Activated CD4-positive, alpha-beta memory T cell treated with anti-CD3 and anti-CD28 coated beads for 36 hours (primary cell): ENCODE measurements around the gene NRCAM. TPM values are rescaled to one million over a fixed set of nuclear protein-coding genes. Genes with fewer than 3 reads are reported as not detected.

Experiments
- CTCF ChIA-PET: fragments of 350-600 bp; sonication (Branson Sonifier 250); formaldehyde crosslinking; loops from one replicate; lab custom pipeline; 2021; ENCODE audit warnings: antibody characterized with exemption, inconsistent platforms; lab: Charles Lee
- POLR2A ChIA-PET: fragments of 350-600 bp; sonication (Branson Sonifier 250); formaldehyde crosslinking; loops from one replicate; lab custom pipeline; 2021; ENCODE audit warnings: antibody characterized with exemption; lab: Charles Lee
- DNase-seq: peaks from one replicate; pipeline ENCODE4 v3.0.0-alpha.2; 2020
- H3K27ac Mint-ChIP-seq: one replicate; pipeline ENCODE4 v1.8.0; 2021; ENCODE audit warnings: mixed read lengths
- H3K27me3 Mint-ChIP-seq: one replicate; pipeline ENCODE4 v1.8.0; 2021; ENCODE audit warnings: mixed read lengths
- H3K36me3 Mint-ChIP-seq: one replicate; pipeline ENCODE4 v1.8.0; 2021; ENCODE audit warnings: mixed read lengths
- H3K4me1 Mint-ChIP-seq: one replicate; pipeline ENCODE4 v1.8.0; 2021; ENCODE audit warnings: low read depth, mixed read lengths
- H3K4me3 Mint-ChIP-seq: one replicate; pipeline ENCODE4 v1.8.0; 2021; ENCODE audit warnings: mild to moderate bottlenecking, mixed read lengths
- H3K9me3 Mint-ChIP-seq: one replicate; pipeline ENCODE4 v1.8.0; 2021; ENCODE audit warnings: mixed read lengths
- intact Hi-C: fragments of 100-400 bp; cut with micrococcal nuclease; formaldehyde crosslinking; loops from one replicate; pipeline ENCODE4 v1.15.1; 2023
- total RNA-seq, 2 experiments: library from RNA; stranded (reverse); gene quantifications; one replicate each; pipeline ENCODE4 v1.2.3, GENCODE V29; 2021

NRCAM gene
- total RNA-seq, 2 experiments from 2014 or later = 0.14 TPM; not detected in 1

DNA sequence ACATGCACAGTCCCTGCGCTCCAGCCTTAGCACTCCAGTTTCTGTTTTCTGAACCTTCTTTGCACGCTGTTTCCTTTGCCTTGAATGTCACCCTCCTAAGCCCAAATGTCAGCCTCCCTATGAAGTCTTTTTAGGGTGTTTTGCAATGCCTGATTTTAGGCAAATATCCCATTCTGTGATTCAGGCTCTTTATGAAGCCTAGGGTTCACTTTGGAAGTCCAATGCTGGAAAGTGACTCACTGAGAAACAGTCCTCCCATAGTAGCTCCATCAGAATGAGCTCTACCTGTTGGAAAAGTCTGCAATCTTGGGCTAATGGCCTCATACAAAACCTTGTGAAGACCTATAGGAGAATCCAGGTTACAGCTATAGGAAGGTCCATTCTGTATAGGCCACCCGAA, 331.4 kb downstream of the NRCAM start:
- H3K9me3 Mint-ChIP-seq = no peaks in the 10 kb centered on the region
- no peak for DNase-seq
- H3K4me1 Mint-ChIP-seq = no peaks in the 10 kb centered on the region
- no peaks in the 10 kb centered on the region for H3K36me3 Mint-ChIP-seq
- POLR2A ChIA-PET = no interaction called here
- CTCF ChIA-PET = no interaction called here
- intact Hi-C loops = no loop called here
- no peaks in the 10 kb centered on the region for H3K27me3 Mint-ChIP-seq
- H3K27ac Mint-ChIP-seq = no peak overlapping the region
- H3K4me3 Mint-ChIP-seq = no peak overlapping the region

GRCh38 chr7:108122181-108122580, 334.1 kb downstream of the NRCAM start:
- no peak overlapping the region for H3K27ac Mint-ChIP-seq
- no peaks in the 10 kb centered on the region for H3K9me3 Mint-ChIP-seq
- no peaks in the 10 kb centered on the region for H3K27me3 Mint-ChIP-seq
- no peaks in the 10 kb centered on the region for H3K36me3 Mint-ChIP-seq
- intact Hi-C loops = no loop called here
- no peaks in the 10 kb centered on the region for H3K4me1 Mint-ChIP-seq
- no peak overlapping the region for H3K4me3 Mint-ChIP-seq
- POLR2A ChIA-PET = no interaction called here
- no peak for DNase-seq
- CTCF ChIA-PET = interaction anchor here (1.0 kb wide), 1 partner anchor 13 kb away, joined by 3 read pairs; no protein-coding TSS in a partner anchor

DNA sequence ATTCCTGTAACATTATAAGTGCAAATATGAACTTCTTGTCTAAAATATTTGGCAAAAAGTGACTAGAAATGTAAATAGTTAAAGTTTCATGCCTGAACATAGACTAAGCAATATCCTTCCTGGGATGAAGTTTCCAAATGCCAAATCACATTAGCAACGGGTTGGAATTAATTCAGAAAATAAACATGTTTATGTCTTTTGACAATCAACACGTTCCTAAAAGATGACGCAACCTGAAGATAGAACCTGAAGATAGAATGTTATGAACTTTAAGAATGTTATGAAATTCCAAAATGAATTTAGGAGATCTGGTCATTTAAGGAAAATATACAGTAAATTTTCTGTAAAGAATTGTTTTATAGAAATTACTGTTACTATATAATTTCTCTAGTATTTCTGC, 335.3 kb downstream of the NRCAM start:
- intact Hi-C loops = no loop called here
- Mint-ChIP-seq H3K4me3 (no peak overlapping the region), H3K4me1 (no peaks in the 10 kb centered on the region), H3K27ac (no peak overlapping the region), H3K9me3 (no peaks in the 10 kb centered on the region), H3K36me3 (no peaks in the 10 kb centered on the region), H3K27me3 (no peaks in the 10 kb centered on the region)
- DNase-seq = no peak
- ChIA-PET POLR2A (no interaction called here), CTCF (interaction anchor here (0.7 to 1.5 kb wide), 2 partner anchors 25 kb away, joined by 3 to 5 read pairs; no protein-coding TSS in a partner anchor)

- POLR2A ChIA-PET = no interaction called here
- no peaks in the 10 kb centered on the region for H3K27me3 Mint-ChIP-seq
- H3K36me3 Mint-ChIP-seq = no peaks in the 10 kb centered on the region
- no peaks in the 10 kb centered on the region for H3K9me3 Mint-ChIP-seq
- no peaks in the 10 kb centered on the region for H3K4me1 Mint-ChIP-seq
- no peak for DNase-seq
- CTCF ChIA-PET = interaction anchor here (0.6 to 1.5 kb wide), 3 partner anchors 16 to 26 kb away, joined by 3 to 5 read pairs (median 4); no protein-coding TSS in a partner anchor
- no peak overlapping the region for H3K4me3 Mint-ChIP-seq
- intact Hi-C loops = no loop called here
- no peak overlapping the region for H3K27ac Mint-ChIP-seq
Measured at GRCh38 chr7:108120196-108120595, 336.0 kb downstream of the NRCAM start.

DNA sequence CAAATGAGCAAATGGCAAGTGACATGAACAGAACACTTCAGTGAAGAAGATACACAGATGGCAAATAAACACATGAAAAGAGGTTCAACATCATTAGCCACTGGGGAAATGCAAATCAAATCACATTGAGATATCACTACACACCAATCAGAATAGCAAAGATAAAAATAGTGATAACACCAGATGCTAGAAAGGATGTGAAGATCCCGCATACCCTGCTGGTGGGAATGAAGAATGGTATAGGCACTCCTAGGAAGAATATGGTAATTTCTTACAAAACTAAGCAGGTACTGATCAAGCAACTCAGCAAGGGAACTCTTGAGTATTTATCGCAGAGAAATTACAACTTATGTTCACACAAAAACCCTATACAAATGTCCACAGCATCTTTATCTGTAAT, 337.3 kb downstream of the NRCAM start:
- ChIA-PET POLR2A (no interaction called here), CTCF (interaction anchor here (1.0 kb wide), 1 partner anchor 16 kb away, joined by 3 read pairs; no protein-coding TSS in a partner anchor)
- Mint-ChIP-seq H3K27ac (no peak overlapping the region), H3K36me3 (no peaks in the 10 kb centered on the region), H3K4me1 (no peaks in the 10 kb centered on the region), H3K4me3 (no peak overlapping the region), H3K9me3 (no peaks in the 10 kb centered on the region), H3K27me3 (no peaks in the 10 kb centered on the region)
- intact Hi-C loops = no loop called here
- no peak for DNase-seq

DNA sequence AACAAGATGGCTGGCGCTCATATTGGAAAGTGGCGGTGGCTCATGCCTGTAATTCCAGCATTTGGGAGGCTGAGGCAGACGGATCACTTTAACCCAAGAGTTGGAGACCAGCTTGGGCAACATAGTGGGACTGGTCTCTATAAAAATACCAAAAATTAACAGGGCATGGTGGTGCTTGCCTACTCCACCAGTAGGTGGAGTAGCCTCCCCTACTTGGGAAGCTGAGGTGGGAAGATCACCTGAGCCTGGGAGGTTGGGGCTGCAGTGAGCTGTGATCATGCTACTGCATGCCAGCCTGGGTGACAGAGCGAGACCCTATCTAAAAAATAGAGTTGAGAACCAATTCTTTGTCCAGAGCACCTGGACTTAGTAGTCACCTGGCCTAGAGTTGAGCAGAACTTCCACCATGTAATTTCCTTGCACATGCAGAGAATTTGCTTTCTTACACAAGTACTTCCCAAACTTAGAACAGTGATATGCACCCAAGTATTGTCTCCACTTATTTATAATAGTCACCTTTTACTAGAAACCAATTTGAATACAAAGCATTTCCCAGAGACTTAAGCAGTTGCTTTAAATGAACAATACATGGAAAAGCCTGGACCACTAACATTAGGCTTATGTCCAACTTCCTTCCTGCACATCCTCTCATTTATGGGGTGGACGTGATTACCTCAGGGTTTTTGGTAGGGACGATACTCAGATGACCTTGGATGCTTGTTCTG, 342.0 kb downstream of the NRCAM start:
- Mint-ChIP-seq H3K4me3 (no peak overlapping the region), H3K27me3 (peaks cover 2% of the 10 kb centered on the region), H3K36me3 (no peaks in the 10 kb centered on the region), H3K4me1 (no peaks in the 10 kb centered on the region), H3K9me3 (no peaks in the 10 kb centered on the region), H3K27ac (no peak overlapping the region)
- DNase-seq = peak; percentile 13
- ChIA-PET POLR2A (no interaction called here), CTCF (interaction anchor here (0.7 to 2.0 kb wide), 5 partner anchors 23 to 60 kb away, joined by 3 to 24 read pairs (median 3); no protein-coding TSS in a partner anchor)
- intact Hi-C loops = loop anchor here (1.0 kb wide), 1 partner anchor 32 kb away; no protein-coding TSS in a partner anchor

DNA sequence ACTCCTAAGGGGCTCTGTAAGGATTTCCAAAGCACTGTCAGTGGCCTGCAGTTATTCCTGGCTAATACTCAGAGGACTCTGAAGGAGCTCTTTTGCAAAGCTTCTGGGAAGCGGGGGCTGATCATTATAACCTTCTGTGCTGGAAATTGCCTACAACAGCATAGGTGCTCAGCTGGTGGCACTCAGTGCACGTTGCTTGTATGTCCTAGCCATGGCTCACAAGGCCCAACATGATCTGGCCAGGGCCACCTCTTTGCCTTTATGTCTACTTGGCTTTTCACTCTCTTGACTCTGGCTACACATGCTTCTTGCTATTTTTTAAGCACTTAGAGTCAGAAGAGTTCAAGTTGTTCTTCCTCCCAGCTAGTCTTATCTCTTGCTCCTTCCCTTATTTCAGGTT, 343.6 kb downstream of the NRCAM start:
- Mint-ChIP-seq H3K27me3 (peaks cover 2% of the 10 kb centered on the region), H3K9me3 (no peaks in the 10 kb centered on the region), H3K4me1 (no peaks in the 10 kb centered on the region), H3K4me3 (no peak overlapping the region), H3K36me3 (no peaks in the 10 kb centered on the region), H3K27ac (no peak overlapping the region)
- intact Hi-C loops = no loop called here
- POLR2A ChIA-PET = no interaction called here
- DNase-seq = no peak
- CTCF ChIA-PET = interaction anchor here (0.6 to 2.0 kb wide), 3 partner anchors 33 to 384 kb away, joined by 3 to 24 read pairs (median 7); no protein-coding TSS in a partner anchor

DNA sequence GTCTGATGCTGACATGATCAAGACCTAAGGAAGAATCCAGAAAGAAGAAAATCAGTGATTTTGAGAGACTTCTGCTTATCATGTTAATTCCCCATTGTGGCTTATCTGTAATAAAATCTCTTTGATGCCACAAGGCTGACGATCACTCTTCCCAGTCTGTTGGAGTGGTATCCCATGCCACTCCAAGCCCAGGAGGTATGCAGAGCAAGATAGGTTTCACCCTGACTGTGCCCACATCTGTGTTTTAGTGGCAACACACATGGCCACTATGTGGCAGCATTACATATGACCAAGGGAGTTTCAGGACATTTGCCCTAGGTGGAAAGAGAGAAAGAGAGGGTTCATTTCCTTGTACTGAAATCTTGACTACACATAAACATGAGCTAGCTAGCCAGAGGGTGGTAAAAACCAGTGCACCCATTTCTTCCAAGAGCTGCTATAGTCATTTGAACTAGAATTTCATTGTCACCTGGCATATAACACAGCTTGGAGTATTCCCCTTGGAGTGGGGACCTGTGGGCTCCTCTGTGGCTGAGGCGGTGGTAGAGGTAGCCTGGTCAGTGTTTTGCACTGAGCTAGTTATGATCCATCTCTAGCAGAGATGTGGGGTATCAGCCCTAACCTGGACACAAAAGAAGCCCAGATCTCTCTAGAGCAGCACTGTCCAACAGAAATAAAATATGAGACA, 346.9 kb downstream of the NRCAM start:
- CTCF ChIA-PET = interaction anchor here (0.7 to 1.6 kb wide), 3 partner anchors 12 to 37 kb away, joined by 3 to 9 read pairs (median 3); no protein-coding TSS in a partner anchor
- Mint-ChIP-seq H3K4me3 (no peak overlapping the region), H3K27ac (no peak overlapping the region), H3K27me3 (peaks cover 4% of the 10 kb centered on the region), H3K9me3 (no peaks in the 10 kb centered on the region), H3K36me3 (no peaks in the 10 kb centered on the region), H3K4me1 (no peaks in the 10 kb centered on the region)
- peak; percentile 14 for DNase-seq
- intact Hi-C loops = no loop called here
- POLR2A ChIA-PET = no interaction called here

GRCh38 chr7:108108131-108108530, 348.1 kb downstream of the NRCAM start:
- ChIA-PET POLR2A (no interaction called here), CTCF (no interaction called here)
- no peaks in the 10 kb centered on the region for H3K9me3 Mint-ChIP-seq
- no peak overlapping the region for H3K4me3 Mint-ChIP-seq
- peaks cover 4% of the 10 kb centered on the region for H3K27me3 Mint-ChIP-seq
- no peaks in the 10 kb centered on the region for H3K4me1 Mint-ChIP-seq
- H3K36me3 Mint-ChIP-seq = no peaks in the 10 kb centered on the region
- DNase-seq = no peak
- intact Hi-C loops = no loop called here
- H3K27ac Mint-ChIP-seq = no peak overlapping the region

DNA sequence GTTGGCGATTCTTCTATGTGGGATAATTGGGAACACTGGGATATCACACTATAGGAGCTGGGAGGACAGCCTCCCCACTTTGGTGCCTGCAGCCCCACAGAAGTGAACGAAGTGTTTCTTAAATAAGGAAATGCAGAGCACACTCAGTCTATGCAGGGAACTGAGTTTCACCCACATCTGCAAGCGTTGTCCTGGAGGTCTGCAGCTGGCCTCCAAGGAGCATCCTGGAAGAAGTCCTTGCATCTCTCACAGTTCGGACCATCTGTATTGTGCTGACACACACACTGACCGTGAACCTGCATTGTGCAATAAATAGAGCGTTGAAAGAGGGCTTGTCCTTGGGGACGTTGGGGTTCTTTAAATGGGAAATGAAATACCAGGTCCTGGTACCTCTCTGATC, 351.9 kb downstream of the NRCAM start:
- Mint-ChIP-seq H3K27me3 (peaks cover 2% of the 10 kb centered on the region), H3K4me3 (no peak overlapping the region), H3K36me3 (no peaks in the 10 kb centered on the region), H3K9me3 (no peaks in the 10 kb centered on the region), H3K27ac (no peak overlapping the region), H3K4me1 (no peaks in the 10 kb centered on the region)
- intact Hi-C loops = no loop called here
- no peak for DNase-seq
- POLR2A ChIA-PET = no interaction called here
- CTCF ChIA-PET = interaction anchor here (0.6 to 1.5 kb wide), 2 partner anchors 16 to 42 kb away, joined by 4 to 6 read pairs; no protein-coding TSS in a partner anchor

GRCh38 chr7:108103558-108104298, 352.5 kb downstream of the NRCAM start:
- ChIA-PET POLR2A (no interaction called here), CTCF (interaction anchor here (0.6 kb wide), 1 partner anchor 16 kb away, joined by 4 read pairs; no protein-coding TSS in a partner anchor)
- no peaks in the 10 kb centered on the region for H3K36me3 Mint-ChIP-seq
- no peak overlapping the region for H3K27ac Mint-ChIP-seq
- no peak overlapping the region for H3K4me3 Mint-ChIP-seq
- intact Hi-C loops = no loop called here
- no peaks in the 10 kb centered on the region for H3K9me3 Mint-ChIP-seq
- no peak for DNase-seq
- peaks cover 2% of the 10 kb centered on the region for H3K27me3 Mint-ChIP-seq
- no peaks in the 10 kb centered on the region for H3K4me1 Mint-ChIP-seq
